ENCODE data around the gene FBP1.

FBP1 gene

DNA sequence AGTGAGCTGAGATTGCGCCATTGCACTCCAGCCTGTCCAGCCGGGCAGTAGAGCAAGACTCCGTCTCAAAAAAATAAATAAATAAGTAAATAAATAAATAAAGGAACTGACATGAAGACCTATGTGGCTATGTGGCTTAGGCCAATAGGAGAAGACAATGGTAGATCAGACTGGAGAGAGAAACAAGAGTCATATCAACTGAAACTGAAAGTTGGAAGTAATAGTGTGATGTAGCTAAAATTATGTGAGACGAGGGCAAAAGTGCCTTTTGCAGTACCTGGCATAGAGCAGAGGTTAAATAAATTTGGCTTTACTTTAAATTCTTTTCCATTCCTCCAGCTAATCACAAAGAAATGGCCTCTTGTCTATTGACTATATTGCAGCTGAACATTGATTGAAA is 53.0 kb downstream of the FBP1 start:
- TF ChIP-seq, protein P1, sequence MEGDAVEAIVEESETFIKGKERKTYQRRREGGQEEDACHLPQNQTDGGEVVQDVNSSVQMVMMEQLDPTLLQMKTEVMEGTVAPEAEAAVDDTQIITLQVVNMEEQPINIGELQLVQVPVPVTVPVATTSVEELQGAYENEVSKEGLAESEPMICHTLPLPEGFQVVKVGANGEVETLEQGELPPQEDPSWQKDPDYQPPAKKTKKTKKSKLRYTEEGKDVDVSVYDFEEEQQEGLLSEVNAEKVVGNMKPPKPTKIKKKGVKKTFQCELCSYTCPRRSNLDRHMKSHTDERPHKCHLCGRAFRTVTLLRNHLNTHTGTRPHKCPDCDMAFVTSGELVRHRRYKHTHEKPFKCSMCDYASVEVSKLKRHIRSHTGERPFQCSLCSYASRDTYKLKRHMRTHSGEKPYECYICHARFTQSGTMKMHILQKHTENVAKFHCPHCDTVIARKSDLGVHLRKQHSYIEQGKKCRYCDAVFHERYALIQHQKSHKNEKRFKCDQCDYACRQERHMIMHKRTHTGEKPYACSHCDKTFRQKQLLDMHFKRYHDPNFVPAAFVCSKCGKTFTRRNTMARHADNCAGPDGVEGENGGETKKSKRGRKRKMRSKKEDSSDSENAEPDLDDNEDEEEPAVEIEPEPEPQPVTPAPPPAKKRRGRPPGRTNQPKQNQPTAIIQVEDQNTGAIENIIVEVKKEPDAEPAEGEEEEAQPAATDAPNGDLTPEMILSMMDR (IDR thresholded peaks at IDR 0.05): no peak

DNA sequence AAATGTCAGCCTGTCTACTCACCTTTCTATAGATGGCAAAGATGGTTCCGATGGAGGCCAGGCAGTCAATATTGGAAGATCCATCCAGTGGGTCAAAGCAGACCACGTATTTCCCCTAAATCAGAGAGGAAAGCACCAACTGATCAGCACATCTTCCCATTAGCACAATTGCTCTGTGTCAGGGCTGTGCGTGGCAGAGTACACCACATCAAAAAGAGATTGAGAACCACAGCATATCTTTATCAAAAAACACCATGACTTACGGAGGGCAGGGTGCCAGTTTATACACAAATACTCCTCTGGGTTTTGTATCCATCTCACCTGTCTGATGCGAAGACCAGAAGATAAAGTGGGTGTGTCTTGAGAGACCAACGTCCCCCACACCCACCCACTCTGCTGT is 54.8 kb downstream of the FBP1 start:
- TF ChIP-seq, protein P1 (IDR thresholded peaks at IDR 0.05): no peak

DNA sequence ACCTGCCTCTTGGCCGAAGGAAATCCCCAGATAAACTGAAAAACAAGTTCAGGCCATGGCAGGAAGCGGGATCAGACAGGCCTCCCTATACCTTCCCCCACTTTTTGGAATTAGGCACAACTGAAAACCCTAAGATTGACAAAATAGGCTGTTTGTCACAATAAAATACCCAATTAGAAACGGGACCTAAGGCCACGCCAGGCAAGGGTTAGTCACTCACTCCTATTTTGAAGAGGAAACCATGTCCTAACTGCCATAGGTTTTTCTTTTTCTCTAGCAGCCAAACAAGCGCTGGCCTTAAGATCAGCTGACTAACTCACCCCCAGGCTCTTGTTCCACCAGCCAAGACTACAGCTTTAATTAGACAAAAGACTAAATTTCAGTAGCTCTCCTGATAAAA is 57.6 kb downstream of the FBP1 start:
- TF ChIP-seq, protein P1 (IDR thresholded peaks at IDR 0.05): no peak

DNA sequence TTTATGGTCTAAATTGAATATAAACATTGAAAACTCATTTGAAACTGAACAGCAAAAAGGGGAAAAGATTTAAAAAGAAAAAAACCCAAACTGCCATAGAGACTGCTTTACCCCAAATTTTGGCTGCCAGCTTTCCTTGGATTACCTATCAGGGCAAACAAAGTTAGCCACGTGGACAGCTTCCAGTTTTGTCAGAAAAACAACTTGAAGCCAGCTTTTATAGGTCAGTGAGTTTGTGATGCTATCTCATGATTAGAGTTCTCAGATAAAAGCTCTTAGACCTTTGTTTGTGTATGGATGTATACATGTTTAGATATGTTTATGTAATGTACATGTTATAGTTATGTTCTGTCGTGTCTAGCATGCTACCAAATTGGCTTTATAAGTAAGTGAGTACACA is 61.7 kb downstream of the FBP1 start:
- TF ChIP-seq, protein P1 (IDR thresholded peaks at IDR 0.05): no peak

DNA sequence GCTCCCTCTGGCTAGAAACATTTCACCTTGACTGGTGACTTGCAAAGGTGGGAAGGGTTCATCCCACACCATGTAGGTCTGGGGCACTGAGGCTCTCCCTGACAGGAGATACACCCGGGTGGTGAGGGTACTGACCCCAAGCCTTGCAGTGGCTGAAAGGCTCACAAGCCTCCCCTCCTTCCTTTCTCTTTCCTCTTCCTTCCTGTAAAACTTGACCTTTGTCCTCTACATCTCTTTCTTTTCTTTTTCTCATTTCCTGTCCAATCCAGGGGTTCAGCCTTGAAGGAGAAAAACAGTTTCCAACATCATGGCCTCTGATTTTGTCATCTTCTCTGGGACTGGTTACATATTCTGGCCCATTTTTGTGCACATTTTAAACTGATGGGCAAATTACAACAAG is 62.3 kb downstream of the FBP1 start:
- TF ChIP-seq, protein P1 (IDR thresholded peaks at IDR 0.05): no peak

DNA sequence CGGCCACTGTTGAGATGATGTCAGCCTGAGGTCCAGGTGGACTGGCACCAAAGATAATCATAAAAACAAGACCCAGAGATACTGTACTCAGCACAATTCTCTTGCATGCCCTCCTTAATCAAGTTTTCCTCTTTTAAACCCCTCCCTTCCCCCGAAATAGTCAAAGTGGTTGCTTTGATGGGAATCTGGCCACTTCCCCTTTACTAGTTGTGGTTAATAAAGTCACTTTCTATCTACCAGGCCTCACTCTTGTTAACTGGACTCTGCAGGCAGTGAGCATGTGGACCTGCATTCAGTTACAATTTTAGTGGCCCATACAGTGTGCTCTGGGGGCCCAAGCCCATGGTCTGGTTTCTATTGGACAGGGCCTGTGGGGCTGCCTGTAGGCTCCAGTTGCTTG is 63.2 kb downstream of the FBP1 start:
- TF ChIP-seq, protein P1 (IDR thresholded peaks at IDR 0.05): no peak

DNA sequence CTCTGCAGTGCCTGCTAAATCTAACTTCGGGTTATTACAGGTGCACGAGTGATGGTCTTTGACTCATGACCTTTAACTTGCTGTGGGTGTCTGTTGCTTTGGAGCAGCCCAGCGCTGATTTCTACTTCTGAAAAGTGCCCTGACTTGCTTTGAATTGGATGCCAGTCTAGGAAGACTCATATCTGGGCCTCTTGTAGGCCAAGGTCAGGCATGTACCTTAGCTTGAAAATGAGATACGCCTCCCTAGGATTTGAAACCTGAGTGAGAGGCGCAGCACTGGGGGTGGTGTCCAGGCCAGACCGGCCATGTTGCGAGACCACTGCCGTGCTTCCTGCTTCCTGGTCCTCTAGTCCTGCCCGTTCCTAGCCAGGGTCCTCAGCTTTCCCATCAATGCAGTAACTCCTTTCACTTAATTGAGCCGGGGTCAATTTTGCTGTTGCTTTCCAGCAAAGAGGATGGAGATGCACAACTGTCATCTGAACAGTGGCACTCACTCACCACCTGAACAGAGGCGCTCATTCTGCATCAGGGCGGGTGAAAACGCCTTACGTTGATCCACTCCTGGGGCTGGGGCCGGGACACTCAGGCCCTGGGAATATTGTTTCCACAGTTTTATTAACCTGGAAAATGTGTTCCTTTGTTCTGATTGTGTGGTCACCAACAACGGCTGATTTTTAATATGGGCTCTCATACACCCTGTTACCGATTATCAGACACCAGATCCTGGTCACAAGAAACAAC is 70.2 kb downstream of the FBP1 start:
- TF ChIP-seq, protein P1 (IDR thresholded peaks at IDR 0.05): no peak

All from LNCAP (cell line).